Astrocyte of the hippocampus (primary cell): ENCODE data around the gene DCDC2.
"Not testable (repeated sequence)": the region's sequence is repeated elsewhere in the genome, so short reads cannot be mapped to it uniquely, and the experiment has no call there.

ENCODE experiments used
- DNase-seq: peaks from one replicate; pipeline ENCODE4 v3.0.0; 2011; ENCODE audit warnings: low read depth, low spot score

Gene DCDC2

GRCh38 chr6:24272148-24272547, 85.7 kb downstream of the DCDC2 start:
- no peak for DNase-seq

- DNase-seq: no peak
These were observed 87.8 kb downstream of the DCDC2 start for GRCh38 chr6:24270011-24270410.

GRCh38 chr6:24258214-24258613, 99.6 kb downstream of the DCDC2 start:
- DNase-seq: not testable (repeated sequence)

- no peak for DNase-seq
These were observed 100.6 kb downstream of the DCDC2 start for GRCh38 chr6:24257282-24257681.

GRCh38 chr6:24255676-24256075, 102.2 kb downstream of the DCDC2 start:
- no peak for DNase-seq

GRCh38 chr6:24253360-24253759, 104.5 kb downstream of the DCDC2 start:
- no peak for DNase-seq

- DNase-seq: peak; percentile 20
These were observed 105.6 kb downstream of the DCDC2 start for GRCh38 chr6:24252280-24252679.

GRCh38 chr6:24251339-24251738, 106.5 kb downstream of the DCDC2 start:
- no peak for DNase-seq

- DNase-seq: no peak
These were observed 107.9 kb downstream of the DCDC2 start for GRCh38 chr6:24249926-24250325.

- DNase-seq: peak; percentile 74
These were observed 112.6 kb downstream of the DCDC2 start for GRCh38 chr6:24245275-24245674.

GRCh38 chr6:24242924-24243323, 114.9 kb downstream of the DCDC2 start:
- DNase-seq: no peak

GRCh38 chr6:24241779-24242178, 116.1 kb downstream of the DCDC2 start:
- DNase-seq: not testable (repeated sequence)

GRCh38 chr6:24240943-24241342, 116.9 kb downstream of the DCDC2 start:
- DNase-seq: no peak

- DNase-seq: no peak
These were observed 117.4 kb downstream of the DCDC2 start for GRCh38 chr6:24240380-24240928.

- no peak for DNase-seq
These were observed 119.2 kb downstream of the DCDC2 start for GRCh38 chr6:24238700-24239099.

- DNase-seq: not testable (repeated sequence)
These were observed 121.1 kb downstream of the DCDC2 start for GRCh38 chr6:24236779-24237178.

GRCh38 chr6:24233813-24234442, 123.9 kb downstream of the DCDC2 start:
- DNase-seq: no peak

GRCh38 chr6:24231438-24231977, 126.4 kb downstream of the DCDC2 start:
- DNase-seq: no peak

- DNase-seq: no peak
These were observed 128.0 kb downstream of the DCDC2 start for GRCh38 chr6:24229696-24230405.

- DNase-seq: no peak
These were observed 129.1 kb downstream of the DCDC2 start for GRCh38 chr6:24228681-24229255.

GRCh38 chr6:24228123-24228522, 129.7 kb downstream of the DCDC2 start:
- no peak for DNase-seq

GRCh38 chr6:24227556-24227955, 130.3 kb downstream of the DCDC2 start:
- no peak for DNase-seq
